Bladder microvascular endothelial cell (primary cell): ENCODE results near the gene CZIB. TPM values are rescaled to one million over a fixed set of nuclear protein-coding genes. Genes with fewer than 3 reads are reported as not detected.

Experiments
- total RNA-seq: library from RNA; depleted of rRNA; stranded (reverse); fragments of >200 nt; gene quantifications from 2 replicates; pipeline ENCODE4 v1.2.3, GENCODE V29; 2014

CZIB gene
- total RNA-seq: 34.8 and 53.4 TPM in 2 replicates

GRCh38 chr1:53220171-53220961 lies at the start of gene CZIB:
Gene CZIB, minus strand, starts transcription at chr1:53220634. Its CDS starts 59 bp downstream, at chr1:53220575.

GRCh38 chr1:53238197-53239155 lies 18.0 kb upstream of the CZIB start, which contains the start of gene MAGOH:
Gene MAGOH, minus strand, starts transcription at chr1:53238518. Its CDS starts 70 bp downstream, at chr1:53238448.

GRCh38 chr1:53196485-53197290 lies 23.7 kb downstream of the CZIB start, which contains the start of gene CPT2:
Gene CPT2, plus strand, starts transcription at chr1:53196824. Its CDS starts 120 bp downstream, at chr1:53196944.

Other genes starting within 250 kb of the CZIB start
- gene PODN, start 158.4 kb downstream of the CZIB start, total RNA-seq: under 0.01 and 0.25 TPM in 2 replicates
- gene SLC1A7, start 78.0 kb downstream of the CZIB start, total RNA-seq: not detected in 2 replicates
- 8.3 and 10.1 TPM in 2 replicates for gene CPT2, start 23.8 kb downstream of the CZIB start, total RNA-seq
- gene MAGOH, start 17.9 kb upstream of the CZIB start, total RNA-seq: 37.2 and 64.3 TPM in 2 replicates
- gene LRP8, start 107.4 kb upstream of the CZIB start, total RNA-seq: 14.6 and 24.2 TPM in 2 replicates
- not detected in 2 replicates for gene DMRTB1, start 238.8 kb upstream of the CZIB start, total RNA-seq